Gastroesophageal sphincter (tissue), 2 donors: ENCODE results near the gene PXDN.

Experiments
- EP300 ChIP-seq: sonication (generic); formaldehyde crosslinking; IDR thresholded peaks from one replicate; pipeline ENCODE4 v1.6.1; 2017; ENCODE audit warnings: antibody characterized with exemption, mild to moderate bottlenecking
- POLR2A ChIP-seq, 2 donors: fragments of 450-650 bp; IDR thresholded peaks; one replicate each; pipeline ENCODE4 v1.6.1; 2017; ENCODE audit warnings: antibody characterized with exemption in 2 of 2, mild to moderate bottlenecking in 2 of 2, moderate library complexity in 1 of 2

DNA sequence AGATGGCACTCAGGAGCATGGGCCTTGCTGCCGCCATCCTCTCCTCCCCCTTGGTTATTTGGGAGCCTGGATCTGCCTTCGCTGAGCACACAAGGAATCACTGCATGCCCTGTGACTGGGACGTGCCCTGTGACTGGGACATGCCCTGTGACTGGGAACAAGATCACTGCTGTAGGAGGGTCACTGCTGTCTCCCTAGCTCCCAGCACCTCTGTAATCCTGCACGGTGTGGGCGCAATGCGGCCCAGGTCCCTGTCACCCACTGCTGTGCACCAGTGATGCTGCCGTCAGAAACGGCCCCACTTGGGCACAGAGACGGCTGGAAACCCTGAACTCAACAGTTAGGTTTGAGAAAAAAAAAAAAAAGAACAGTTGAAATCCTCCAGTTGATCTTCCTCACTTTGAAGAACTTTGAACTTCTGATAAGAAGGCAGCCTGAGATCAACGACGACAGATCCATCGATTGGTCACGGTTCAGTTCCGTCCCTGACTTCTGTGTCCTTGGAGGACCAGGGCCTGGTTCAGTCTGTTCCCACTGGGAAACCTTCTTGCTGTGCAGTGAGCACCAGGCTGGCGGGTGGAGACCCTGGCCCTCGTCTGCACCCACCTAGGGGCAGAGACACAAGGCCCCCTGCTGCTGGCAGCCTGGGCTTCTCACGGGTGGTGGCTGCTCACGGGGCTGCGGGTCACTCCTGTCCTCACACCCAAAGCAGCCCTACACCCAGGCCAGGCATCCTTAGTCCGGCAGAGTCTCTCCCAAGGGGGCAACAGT lies 125.9 kb downstream of the PXDN start:
- no peak for TF ChIP-seq EP300
- TF ChIP-seq POLR2A (IDR thresholded peaks at IDR 0.05) = no peak
